Breast epithelium (tissue), 3 donors: Measurements from ENCODE around the gene EP400.

Experiments
- CTCF ChIP-seq, 3 donors: fragments of 450-650 bp; IDR thresholded peaks; one replicate each; pipeline ENCODE4 v1.5.1; 2016 to 2017; ENCODE audit warnings: antibody characterized with exemption in 3 of 3, mild to moderate bottlenecking in 3 of 3, moderate library complexity in 3 of 3
- POLR2A ChIP-seq: fragments of 450-650 bp; IDR thresholded peaks from one replicate; pipeline ENCODE4 v1.6.1; 2016; ENCODE audit warnings: antibody characterized with exemption, mild to moderate bottlenecking, moderate library complexity

GRCh38 chr12:132028111-132028510 lies 78.4 kb downstream of the EP400 start:
- TF ChIP-seq CTCF (IDR thresholded peaks at IDR 0.05) (no peak), POLR2A (no peak)
